Adrenal gland (tissue), 5 donors: Measurements from ENCODE around the gene AUTS2.

ENCODE experiments used
- POLR2A ChIP-seq, 2 donors: fragments of 450-650 bp; IDR thresholded peaks; one replicate each; pipeline ENCODE4 v1.6.1; 2017; ENCODE audit warnings: antibody characterized with exemption in 2 of 2, mild to moderate bottlenecking in 2 of 2, moderate library complexity in 1 of 2
- TF ChIP-seq, protein P1 (sequence below), 6 experiments: fragments of 450-650 bp in 4 of 6; fragments of 200-600 bp in 2 of 6; sonication (generic) in 1 of 6; IDR thresholded peaks; 1 replicate in 5 of 6; 2 replicates in 1 of 6; pipeline versions ENCODE4 v1.5.1 to v1.8.0; 2016 to 2021; ENCODE audit warnings: antibody characterized with exemption in 6 of 6, mild to moderate bottlenecking in 2 of 6, moderate library complexity in 1 of 6
- donor health status: DM: no; HTN: no; CAD: no.

- TF ChIP-seq, protein P1, sequence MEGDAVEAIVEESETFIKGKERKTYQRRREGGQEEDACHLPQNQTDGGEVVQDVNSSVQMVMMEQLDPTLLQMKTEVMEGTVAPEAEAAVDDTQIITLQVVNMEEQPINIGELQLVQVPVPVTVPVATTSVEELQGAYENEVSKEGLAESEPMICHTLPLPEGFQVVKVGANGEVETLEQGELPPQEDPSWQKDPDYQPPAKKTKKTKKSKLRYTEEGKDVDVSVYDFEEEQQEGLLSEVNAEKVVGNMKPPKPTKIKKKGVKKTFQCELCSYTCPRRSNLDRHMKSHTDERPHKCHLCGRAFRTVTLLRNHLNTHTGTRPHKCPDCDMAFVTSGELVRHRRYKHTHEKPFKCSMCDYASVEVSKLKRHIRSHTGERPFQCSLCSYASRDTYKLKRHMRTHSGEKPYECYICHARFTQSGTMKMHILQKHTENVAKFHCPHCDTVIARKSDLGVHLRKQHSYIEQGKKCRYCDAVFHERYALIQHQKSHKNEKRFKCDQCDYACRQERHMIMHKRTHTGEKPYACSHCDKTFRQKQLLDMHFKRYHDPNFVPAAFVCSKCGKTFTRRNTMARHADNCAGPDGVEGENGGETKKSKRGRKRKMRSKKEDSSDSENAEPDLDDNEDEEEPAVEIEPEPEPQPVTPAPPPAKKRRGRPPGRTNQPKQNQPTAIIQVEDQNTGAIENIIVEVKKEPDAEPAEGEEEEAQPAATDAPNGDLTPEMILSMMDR (IDR thresholded peaks at IDR 0.05): no peak
- no peak for TF ChIP-seq POLR2A (IDR thresholded peaks at IDR 0.05)
Measured at GRCh38 chr7:69935107-69935506, 336.8 kb downstream of the AUTS2 start.
